WTC11 (cell line): ENCODE measurements around the gene DGKG. TPM values are rescaled to one million over a fixed set of nuclear protein-coding genes. Genes with fewer than 3 reads are reported as not detected.

Experiments
- ATAC-seq: fragments of 200-7000 bp; cut with Tn5 transposase; 2 replicates; pipeline ENCODE4 v1.10.0; 2021; ENCODE audit warnings: mild to moderate bottlenecking, moderate library complexity
- CTCF ChIA-PET: fragments of 300-600 bp; sonication (Branson Sonifier 250); formaldehyde crosslinking; loops from one replicate; lab custom pipeline; 2021; ENCODE audit warnings: antibody characterized with exemption; lab: Charles Lee
- POLR2A ChIA-PET: fragments of 350-600 bp; sonication (Branson Sonifier 250); formaldehyde crosslinking; loops from one replicate; lab custom pipeline; 2021; ENCODE audit warnings: antibody characterized with exemption; lab: Charles Lee
- DNase-seq: peaks from one replicate; pipeline ENCODE4 v3.0.0; 2021; ENCODE audit warnings: low spot score
- H3K27ac Mint-ChIP-seq: 2 replicates; pipeline ENCODE4 v1.8.0; 2021; ENCODE audit warnings: mixed read lengths
- H3K27me3 Mint-ChIP-seq: 2 replicates; pipeline ENCODE4 v1.8.0; 2021; ENCODE audit warnings: low read depth, mild to moderate bottlenecking, moderate library complexity, mixed read lengths
- H3K36me3 Mint-ChIP-seq: 2 replicates; pipeline ENCODE4 v1.8.0; 2021; ENCODE audit warnings: mixed read lengths
- H3K4me1 Mint-ChIP-seq: 2 replicates; pipeline ENCODE4 v1.8.0; 2022; ENCODE audit warnings: mixed read lengths
- H3K4me3 Mint-ChIP-seq: 2 replicates; pipeline ENCODE4 v1.8.0; 2021; ENCODE audit warnings: mild to moderate bottlenecking, moderate library complexity, mixed read lengths
- H3K9me3 Mint-ChIP-seq: 2 replicates; pipeline ENCODE4 v1.8.0; 2021; ENCODE audit warnings: mixed read lengths
- AR ChIP-seq: fragments of 250-450 bp; sonication (Bioruptor Pico); IDR thresholded peaks from 2 replicates; pipeline ENCODE4 v1.9.0; 2021; ENCODE audit warnings: mild to moderate bottlenecking
- MLX ChIP-seq: sonication (generic); formaldehyde crosslinking; IDR thresholded peaks from 2 replicates; pipeline ENCODE4 v1.8.1; 2023; ENCODE audit warnings: mild to moderate bottlenecking, missing genetic modification reagents, moderate library complexity
- MXD4 ChIP-seq: fragments of 250-450 bp; sonication (Bioruptor Pico); IDR thresholded peaks from 2 replicates; pipeline ENCODE4 v1.8.0; 2021; ENCODE audit warnings: mild to moderate bottlenecking, moderate library complexity, borderline replicate concordance
- OVOL2 ChIP-seq: fragments of 250-450 bp; sonication (Bioruptor Pico); IDR thresholded peaks from 2 replicates; pipeline ENCODE4 v1.9.0; 2021; ENCODE audit warnings: mild to moderate bottlenecking, borderline replicate concordance
- ZNF138 ChIP-seq: sonication (generic); formaldehyde crosslinking; conservative IDR thresholded peaks from 2 replicates; pipeline ENCODE4 v1.8.1; 2022; ENCODE audit warnings: mild to moderate bottlenecking, moderate library complexity, missing genetic modification reagents
- ZNF317 ChIP-seq: sonication (generic); formaldehyde crosslinking; IDR thresholded peaks from 2 replicates; pipeline ENCODE4 v1.8.1; 2023; ENCODE audit warnings: low read depth, mild to moderate bottlenecking, moderate library complexity, missing genetic modification reagents, borderline replicate concordance
- ZNF425 ChIP-seq: fragments of 250-450 bp; sonication (Bioruptor Pico); conservative IDR thresholded peaks from 2 replicates; pipeline ENCODE4 v1.9.0; 2021; ENCODE audit warnings: mild to moderate bottlenecking
- ZNF532 ChIP-seq: fragments of 250-450 bp; sonication (Bioruptor Pico); IDR thresholded peaks from 2 replicates; pipeline ENCODE4 v1.9.0; 2021; ENCODE audit warnings: mild to moderate bottlenecking, borderline replicate concordance
- total RNA-seq: library from RNA; stranded (reverse); gene quantifications from 3 replicates; pipeline ENCODE4 v1.2.3, GENCODE V29; 2021

DGKG gene
- total RNA-seq, 1 experiment from 2014 or later: 0.92 TPM

- no peak for ATAC-seq
- CTCF ChIA-PET: no interaction called here
- no peak for TF ChIP-seq ZNF425 (CRISPR knock-in tag)
These were observed 125.5 kb downstream of the DGKG start for GRCh38 chr3:186236357-186237020.

GRCh38 chr3:186235554-186235953 is 126.5 kb downstream of the DGKG start:
- H3K4me3 Mint-ChIP-seq: no peak overlapping the region
- no peak for DNase-seq
- H3K27me3 Mint-ChIP-seq: no peaks in the 10 kb centered on the region
- no peaks in the 10 kb centered on the region for H3K36me3 Mint-ChIP-seq
- peaks cover 3% of the 10 kb centered on the region; the same call in 1 of the 2 replicates for H3K9me3 Mint-ChIP-seq
- H3K27ac Mint-ChIP-seq: no peak overlapping the region
- POLR2A ChIA-PET: no interaction called here
- no peak for TF ChIP-seq ZNF317 (CRISPR knock-in tag)
- no peak for TF ChIP-seq AR (CRISPR knock-in tag)
- no peak for TF ChIP-seq ZNF532
- TF ChIP-seq MXD4 (CRISPR knock-in tag): no peak
- TF ChIP-seq MLX (CRISPR knock-in tag): no peak
- TF ChIP-seq ZNF138 (CRISPR knock-in tag): no peak
- TF ChIP-seq, all 79 proteins: peak for 0
- H3K4me1 Mint-ChIP-seq: peaks cover 15% of the 10 kb centered on the region
- CTCF ChIA-PET: no interaction called here
- no peak for ATAC-seq

More at GRCh38 chr3:186236357-186237020, 125.5 kb downstream of the DGKG start:
- no peak overlapping the region for H3K4me3 Mint-ChIP-seq
- peaks cover 16% of the 10 kb centered on the region for H3K4me1 Mint-ChIP-seq
- peaks cover 3% of the 10 kb centered on the region; the same call in 1 of the 2 replicates for H3K9me3 Mint-ChIP-seq
- no peak overlapping the region for H3K27ac Mint-ChIP-seq
- H3K36me3 Mint-ChIP-seq: no peaks in the 10 kb centered on the region
- no peaks in the 10 kb centered on the region for H3K27me3 Mint-ChIP-seq
- POLR2A ChIA-PET: no interaction called here
- no peak for DNase-seq

- no peak for TF ChIP-seq OVOL2 (CRISPR knock-in tag)
- TF ChIP-seq, all 79 proteins: peak for 0
- Mint-ChIP-seq H3K36me3 (no peaks in the 10 kb centered on the region), H3K9me3 (peaks cover 3% of the 10 kb centered on the region; the same call in 1 of the 2 replicates), H3K4me1 (peaks cover 9% of the 10 kb centered on the region), H3K27me3 (no peaks in the 10 kb centered on the region), H3K4me3 (no peak overlapping the region), H3K27ac (no peak overlapping the region; the same call in 1 of the 2 replicates)
- DNase-seq (no peak), ATAC-seq (no peak)
- POLR2A ChIA-PET: no interaction called here
- CTCF ChIA-PET: no interaction called here
These were observed 127.9 kb downstream of the DGKG start for GRCh38 chr3:186234152-186234551.
